Mesothelial cell of epicardium (in vitro differentiated cells): Measurements from ENCODE around the gene TMEM51. TPM values are rescaled to one million over a fixed set of nuclear protein-coding genes. Genes with fewer than 3 reads are reported as not detected.

Experiments
- DNase-seq, 2 experiments: peaks; one replicate each; pipeline ENCODE4 v3.0.0; 2021; ENCODE audit warnings: low spot score in 2 of 2; ENCODE audit not compliant: unreplicated experiment in 2 of 2
- H3K27ac Mint-ChIP-seq: 2 replicates; pipeline ENCODE4 v1.8.0; 2021; ENCODE audit warnings: mixed read lengths
- H3K27me3 Mint-ChIP-seq: 2 replicates; pipeline ENCODE4 v1.8.0; 2021; ENCODE audit warnings: low read depth, mixed read lengths
- H3K36me3 Mint-ChIP-seq: 2 replicates; pipeline ENCODE4 v1.8.0; 2021; ENCODE audit warnings: mixed read lengths
- H3K4me1 Mint-ChIP-seq: 2 replicates; pipeline ENCODE4 v1.8.0; 2021; ENCODE audit warnings: mixed read lengths
- H3K4me3 Mint-ChIP-seq: 2 replicates; pipeline ENCODE4 v1.8.0; 2021; ENCODE audit warnings: mild to moderate bottlenecking, moderate library complexity, mixed read lengths
- H3K9me3 Mint-ChIP-seq: 2 replicates; pipeline ENCODE4 v1.8.0; 2021; ENCODE audit warnings: mixed read lengths
- CTCF ChIP-seq: fragments of 200-600 bp; sonication (generic); IDR thresholded peaks from one replicate; pipeline ENCODE4 v1.5.0; 2021; ENCODE audit warnings: antibody characterized with exemption; ENCODE audit not compliant: unreplicated experiment
- total RNA-seq: library from RNA; stranded (reverse); gene quantifications from 3 replicates; pipeline ENCODE4 v1.2.1, GENCODE V29; 2021

Gene TMEM51
- total RNA-seq, 1 donor from 2014 or later = 10.9 TPM

GRCh38 chr1:15248216-15248615, 94.7 kb downstream of the TMEM51 start:
- no peak for DNase-seq
- H3K4me3 Mint-ChIP-seq = no peak overlapping the region
- TF ChIP-seq CTCF = no peak
- no peak overlapping the region for H3K27ac Mint-ChIP-seq
- H3K9me3 Mint-ChIP-seq = peaks cover 7% of the 10 kb centered on the region
- H3K27me3 Mint-ChIP-seq = peaks cover 32% of the 10 kb centered on the region
- no peaks in the 10 kb centered on the region for H3K36me3 Mint-ChIP-seq
- H3K4me1 Mint-ChIP-seq = peaks cover 21% of the 10 kb centered on the region

GRCh38 chr1:15249081-15249480, 95.5 kb downstream of the TMEM51 start:
- Mint-ChIP-seq H3K4me1 (peaks cover 19% of the 10 kb centered on the region), H3K36me3 (no peaks in the 10 kb centered on the region), H3K9me3 (peaks cover 7% of the 10 kb centered on the region), H3K4me3 (no peak overlapping the region), H3K27me3 (peaks cover 35% of the 10 kb centered on the region), H3K27ac (no peak overlapping the region)
- no peak for DNase-seq
- TF ChIP-seq CTCF = no peak

GRCh38 chr1:15251857-15252835, 98.6 kb downstream of the TMEM51 start:
- H3K4me1 Mint-ChIP-seq = peaks cover 11% of the 10 kb centered on the region
- H3K36me3 Mint-ChIP-seq = no peaks in the 10 kb centered on the region
- no peaks in the 10 kb centered on the region for H3K9me3 Mint-ChIP-seq
- H3K27ac Mint-ChIP-seq = no peak overlapping the region
- H3K4me3 Mint-ChIP-seq = no peak overlapping the region
- DNase-seq = no peak
- no peak for TF ChIP-seq CTCF
- peaks cover 40% of the 10 kb centered on the region for H3K27me3 Mint-ChIP-seq

- peaks cover 39% of the 10 kb centered on the region for H3K27me3 Mint-ChIP-seq
- H3K4me3 Mint-ChIP-seq = no peak overlapping the region
- no peak overlapping the region for H3K27ac Mint-ChIP-seq
- TF ChIP-seq CTCF = no peak
- H3K4me1 Mint-ChIP-seq = peaks cover 5% of the 10 kb centered on the region
- H3K36me3 Mint-ChIP-seq = no peaks in the 10 kb centered on the region
- H3K9me3 Mint-ChIP-seq = no peaks in the 10 kb centered on the region
- no peak for DNase-seq
Measured at GRCh38 chr1:15254559-15254958, 101.0 kb downstream of the TMEM51 start.

GRCh38 chr1:15255582-15256149, 102.1 kb downstream of the TMEM51 start:
- Mint-ChIP-seq H3K27me3 (peaks cover 30% of the 10 kb centered on the region), H3K4me1 (peaks cover 5% of the 10 kb centered on the region), H3K36me3 (no peaks in the 10 kb centered on the region), H3K27ac (no peak overlapping the region), H3K4me3 (no peak overlapping the region), H3K9me3 (no peaks in the 10 kb centered on the region)
- TF ChIP-seq CTCF = no peak
- no peak for DNase-seq
